ENCODE data around the gene MS4A10.
"Not testable (repeated sequence)": the region's sequence is repeated elsewhere in the genome, so short reads cannot be mapped to it uniquely, and the experiment has no call there.

Gene MS4A10

DNA sequence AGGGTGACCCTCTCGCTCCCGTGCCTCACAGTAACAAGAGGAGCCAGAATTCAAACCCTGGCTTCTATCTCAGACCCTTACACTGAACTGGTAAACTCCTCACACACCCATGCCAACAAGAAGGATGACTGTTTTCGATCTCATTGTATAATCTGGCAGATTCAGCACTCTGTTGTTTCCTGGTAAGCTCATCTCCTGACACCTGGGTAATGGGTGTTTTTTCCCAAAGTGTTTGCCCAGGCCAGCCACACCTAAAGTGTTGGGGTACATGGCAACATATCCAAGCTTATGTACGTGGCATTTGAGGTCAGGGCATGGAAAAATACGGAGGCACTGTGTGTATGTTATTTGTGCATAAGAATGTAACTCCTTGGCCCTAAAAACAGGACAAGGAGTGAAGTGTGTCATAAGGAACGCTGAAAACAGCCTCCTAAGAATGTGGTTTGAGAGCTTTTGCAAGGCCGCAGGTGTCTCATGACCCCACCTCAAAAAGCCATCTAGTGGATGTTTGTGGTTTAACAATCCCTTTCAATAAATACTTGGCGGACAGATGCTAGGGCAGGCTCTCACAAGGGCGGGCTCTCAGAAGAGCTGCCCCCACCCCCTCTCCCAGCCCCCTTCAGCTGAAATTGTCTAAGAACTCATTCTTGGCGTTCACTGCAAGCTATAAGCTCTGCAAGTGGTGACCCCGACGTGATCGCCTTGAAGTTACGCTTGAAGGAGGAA is 28.7 kb upstream of the MS4A10 start, which contains the start of gene MS4A15:
TSS of gene MS4A15 (plus strand) at position 561 of the 726 bp plus-strand sequence. CDS start 6,867 bp downstream, outside the sequence.
- FAIRE-seq (peak; percentile 84), DNase-seq (ENCODE audit: insufficient read length) (no peak)
- TF ChIP-seq TAF1 (IDR thresholded peaks at IDR 0.05; ENCODE audit: borderline replicate concordance, low read depth, low read length) (no peak), POLR2AphosphoS5 (IDR thresholded peaks at IDR 0.05; ENCODE audit: low read depth, low read length) (no peak), POLR2A (IDR thresholded peaks at IDR 0.05; ENCODE audit: low read depth, low read length) (no peak)

DNA sequence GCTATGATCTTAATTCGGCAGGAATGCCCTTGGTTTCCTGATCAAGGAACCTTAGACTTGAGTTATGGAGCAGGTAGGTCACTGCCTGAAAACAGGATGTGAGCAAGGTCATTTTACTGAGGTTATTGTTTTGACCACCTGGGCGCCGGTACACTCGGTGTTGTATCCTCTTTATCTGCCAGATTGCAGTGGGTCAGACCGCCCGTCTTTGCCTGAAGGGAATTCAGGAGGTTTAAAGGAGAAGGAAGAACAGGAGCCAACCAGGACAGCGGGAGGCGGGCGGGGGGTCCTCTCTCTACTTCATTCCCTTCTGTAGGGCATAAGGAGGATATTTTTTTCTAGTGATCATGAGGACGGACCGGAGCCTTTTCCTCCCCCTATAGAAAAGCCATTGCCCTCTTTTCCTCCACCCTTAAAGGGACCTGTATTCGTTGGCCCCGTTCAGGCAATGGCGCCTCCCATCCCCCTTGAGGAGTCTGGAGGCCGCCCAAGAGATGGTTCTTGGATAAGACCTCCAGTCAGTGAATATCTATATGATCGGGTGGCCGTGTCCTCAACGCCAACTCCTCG is 27.8 kb upstream of the MS4A10 start:
- no peak for FAIRE-seq
- DNase-seq (ENCODE audit: insufficient read length), result no peak
- TF ChIP-seq TAF1 (IDR thresholded peaks at IDR 0.05; ENCODE audit: borderline replicate concordance, low read depth, low read length), result no peak
- no peak for TF ChIP-seq POLR2AphosphoS5 (IDR thresholded peaks at IDR 0.05; ENCODE audit: low read depth, low read length)
- no peak for TF ChIP-seq POLR2A (IDR thresholded peaks at IDR 0.05; ENCODE audit: low read depth, low read length)

DNA sequence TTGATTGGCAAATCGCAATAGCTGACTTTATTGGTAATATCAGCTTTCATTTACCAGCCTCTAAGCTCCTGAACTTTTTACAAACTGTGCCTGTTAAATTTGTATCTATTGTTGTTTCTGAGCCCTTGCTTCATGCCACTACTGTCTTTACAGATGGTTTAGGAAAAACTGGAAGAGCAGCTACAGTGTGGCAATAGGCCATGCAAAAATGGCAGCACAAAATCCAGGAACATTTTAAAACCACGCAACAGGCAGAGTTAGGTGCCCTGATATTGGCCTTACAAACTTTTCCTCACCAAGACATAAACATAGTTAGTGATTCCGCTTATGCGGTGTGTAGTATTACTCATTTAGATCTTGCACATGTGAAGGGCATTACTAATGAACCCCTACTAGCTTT is 26.5 kb upstream of the MS4A10 start:
- not testable (repeated sequence) for FAIRE-seq; DNase-seq (ENCODE audit: insufficient read length)

DNA sequence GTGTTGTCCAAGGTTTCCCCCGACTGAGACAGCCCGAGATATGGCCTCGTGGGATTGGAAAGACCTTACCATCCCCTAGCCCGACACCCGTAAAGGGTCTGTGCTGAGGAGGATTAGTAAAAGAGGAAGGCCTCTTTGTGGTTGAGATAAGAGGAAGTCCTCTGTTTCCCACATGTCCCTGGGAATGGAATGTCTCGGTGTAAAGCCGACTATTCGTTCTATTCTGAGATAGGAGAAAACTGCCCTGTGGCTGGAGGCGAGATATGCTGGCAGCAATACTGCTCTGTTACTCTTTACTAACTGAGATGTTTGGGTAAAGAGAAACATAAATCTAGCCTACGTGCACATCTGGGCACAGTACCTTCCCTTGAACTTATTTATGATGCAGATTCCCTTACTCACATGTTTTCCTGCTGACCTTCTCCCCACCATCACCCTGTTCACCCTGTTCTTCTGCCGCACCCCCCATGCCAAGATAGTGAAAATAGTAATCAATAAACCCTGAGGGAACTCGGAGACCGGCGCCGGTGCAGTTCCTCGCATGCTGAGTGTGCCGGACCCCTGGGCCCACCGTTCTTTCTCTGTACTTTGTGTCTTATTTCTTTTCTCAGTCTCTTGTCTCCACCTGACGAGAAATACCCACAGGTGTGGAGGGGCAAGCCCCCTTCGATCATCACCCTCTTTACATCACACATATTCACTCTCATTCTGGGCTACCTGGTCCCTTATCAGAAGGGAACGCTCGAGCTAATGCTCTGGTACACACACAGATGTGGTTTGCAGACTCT is 25.5 kb upstream of the MS4A10 start:
- FAIRE-seq; DNase-seq (ENCODE audit: insufficient read length): not testable (repeated sequence)

DNA sequence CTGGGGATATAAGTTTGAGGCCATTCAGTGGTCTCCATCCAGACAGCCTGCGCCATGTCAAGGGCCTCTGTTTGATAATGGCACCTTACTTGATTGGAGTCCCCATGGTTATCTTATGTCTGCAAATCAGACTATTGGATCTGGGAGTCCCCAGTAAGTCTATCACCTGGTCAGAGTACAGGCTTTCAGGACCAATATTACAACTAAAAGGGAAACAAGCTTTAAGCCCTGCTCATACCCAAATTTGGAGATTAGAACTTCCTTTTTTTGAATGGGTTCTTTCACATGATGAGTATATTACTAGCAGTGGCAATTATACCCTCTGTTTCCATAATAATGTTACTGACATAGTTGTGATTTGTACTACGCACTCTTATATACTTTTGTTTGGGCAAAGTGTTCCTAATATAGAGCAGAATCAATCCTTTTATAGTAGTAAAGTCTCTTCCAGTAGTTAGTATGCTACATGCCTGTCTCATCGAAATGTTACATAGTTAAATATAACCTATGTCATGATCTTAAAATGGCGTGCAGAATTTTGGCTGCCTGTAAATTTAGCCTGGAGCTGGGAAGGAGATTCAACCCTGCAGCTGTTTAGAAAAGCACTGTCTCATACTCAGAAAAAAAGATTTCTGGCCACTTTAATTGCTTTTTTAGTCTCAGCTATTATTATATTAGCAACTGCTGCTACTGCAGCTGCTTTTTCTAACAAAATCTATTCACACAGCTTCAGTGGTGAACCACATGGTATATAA is 23.5 kb upstream of the MS4A10 start:
- FAIRE-seq (peak; percentile 88), DNase-seq (ENCODE audit: insufficient read length) (no peak)
- TF ChIP-seq POLR2AphosphoS5 (IDR thresholded peaks at IDR 0.05; ENCODE audit: low read depth, low read length) (no peak), POLR2A (IDR thresholded peaks at IDR 0.05; ENCODE audit: low read depth, low read length) (no peak), TAF1 (IDR thresholded peaks at IDR 0.05; ENCODE audit: borderline replicate concordance, low read depth, low read length) (no peak)

DNA sequence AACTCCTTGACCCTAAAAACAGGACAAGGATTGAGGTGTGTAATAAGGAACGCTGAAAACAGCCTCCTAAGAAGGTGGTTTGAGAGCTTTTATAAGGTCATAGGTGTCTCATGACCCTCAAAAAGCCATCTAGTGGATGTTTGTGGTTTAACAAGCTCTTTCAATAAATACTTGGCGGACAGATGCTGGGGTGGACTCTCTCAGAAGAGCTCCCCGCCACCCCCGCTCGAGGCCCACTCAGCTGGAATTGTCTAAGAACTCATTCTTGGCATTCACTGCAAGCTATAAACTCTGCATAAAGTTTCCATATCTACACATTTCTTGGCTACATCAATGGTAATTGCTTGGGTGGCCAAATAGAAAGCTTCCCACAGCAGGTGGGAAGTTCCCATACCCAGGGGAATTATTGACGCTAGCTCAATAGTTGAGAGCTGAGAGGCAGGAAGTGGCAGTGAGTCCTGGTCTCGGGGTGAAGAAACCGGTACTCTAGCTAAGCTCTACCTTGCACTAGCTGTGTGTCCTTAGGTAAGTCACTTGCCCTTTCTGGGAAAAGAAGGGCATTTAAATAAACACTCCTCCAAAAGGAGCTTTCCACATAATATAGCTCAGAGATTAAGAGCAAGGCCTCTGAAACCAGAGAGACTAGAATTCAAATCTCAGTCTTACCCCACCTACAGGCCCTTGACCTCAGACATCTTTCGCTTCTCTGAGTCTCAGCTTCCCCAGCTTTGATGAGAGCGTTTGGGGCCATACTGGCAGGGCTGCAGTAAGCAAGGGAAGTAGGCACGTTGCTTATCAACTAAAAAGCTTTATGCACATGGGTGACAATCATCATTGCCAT is 22.1 kb upstream of the MS4A10 start:
- peak; percentile 50 for TF ChIP-seq POLR2AphosphoS5 (IDR thresholded peaks at IDR 0.05; ENCODE audit: low read depth, low read length)
- no peak; the same call in none of the 2 replicates for TF ChIP-seq POLR2A (IDR thresholded peaks at IDR 0.05; ENCODE audit: low read depth, low read length)
- FAIRE-seq (no peak), DNase-seq (ENCODE audit: insufficient read length) (no peak)

DNA sequence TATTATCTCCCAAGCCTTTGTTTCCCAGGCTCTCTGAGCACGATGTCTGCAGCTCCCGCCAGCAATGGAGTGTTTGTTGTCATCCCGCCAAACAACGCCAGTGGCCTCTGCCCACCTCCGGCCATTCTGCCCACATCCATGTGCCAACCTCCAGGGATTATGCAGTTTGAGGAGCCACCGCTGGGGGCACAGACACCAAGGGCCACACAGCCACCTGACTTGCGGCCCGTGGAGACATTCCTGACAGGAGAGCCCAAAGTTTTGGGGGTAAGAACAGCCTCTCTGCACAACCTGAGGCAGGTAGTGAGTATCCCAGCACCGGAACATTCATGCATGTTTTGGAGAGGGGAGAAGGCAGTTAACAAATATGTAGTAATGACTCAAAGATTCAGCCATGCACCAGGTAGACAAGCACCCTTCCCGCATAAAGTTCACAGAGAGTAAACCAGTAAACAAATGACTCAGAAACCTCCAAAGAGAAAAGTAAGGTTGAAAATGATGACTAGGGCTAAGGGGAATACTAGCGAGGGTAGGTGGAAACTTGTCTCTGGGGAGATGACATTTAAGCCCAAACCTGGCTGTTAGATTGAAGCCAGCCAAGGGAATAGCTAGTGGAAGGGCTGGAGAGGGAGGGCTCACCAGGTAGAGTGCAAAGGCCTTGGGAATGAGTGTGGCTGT is 21.3 kb upstream of the MS4A10 start:
- TF ChIP-seq TAF1 (IDR thresholded peaks at IDR 0.05; ENCODE audit: borderline replicate concordance, low read depth, low read length) (no peak), POLR2A (IDR thresholded peaks at IDR 0.05; ENCODE audit: low read depth, low read length) (peak; percentile 29; the same call in 1 of the 2 replicates), POLR2AphosphoS5 (IDR thresholded peaks at IDR 0.05; ENCODE audit: low read depth, low read length) (no peak; the same call in 1 of the 2 replicates)
- peak; percentile 97 for FAIRE-seq

DNA sequence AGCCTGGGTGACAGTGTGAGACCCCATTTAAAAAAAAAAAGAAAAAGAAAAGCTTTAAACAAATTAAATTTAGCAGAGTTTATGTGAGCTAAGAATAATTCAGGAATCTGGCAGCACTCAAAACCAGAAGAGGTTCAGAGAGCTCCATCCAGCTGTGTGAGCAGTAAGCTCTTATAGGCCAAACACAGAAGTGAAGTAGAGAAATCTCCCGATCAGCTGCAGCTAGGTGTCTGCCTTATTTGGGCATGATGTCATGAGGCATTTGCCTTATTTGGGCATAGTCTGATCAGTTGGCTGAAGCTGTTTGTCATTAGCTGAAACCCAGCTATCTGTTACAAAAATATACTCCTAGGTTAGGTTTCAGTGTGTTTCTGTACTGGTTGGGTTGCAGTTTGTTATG is 20.3 kb upstream of the MS4A10 start:
- peak; percentile 77; the same call in 1 of the 2 replicates for TF ChIP-seq POLR2AphosphoS5 (IDR thresholded peaks at IDR 0.05; ENCODE audit: low read depth, low read length)
- TF ChIP-seq POLR2A (IDR thresholded peaks at IDR 0.05; ENCODE audit: low read depth, low read length), result peak; percentile 47; the same call in 1 of the 2 replicates
- TF ChIP-seq TAF1 (IDR thresholded peaks at IDR 0.05; ENCODE audit: borderline replicate concordance, low read depth, low read length), result no peak
- FAIRE-seq (peak; percentile 99), DNase-seq (ENCODE audit: insufficient read length) (no peak)

More for the DNA sequence above, 21.3 kb upstream of the MS4A10 start:
- DNase-seq (ENCODE audit: insufficient read length), result no peak

DNA sequence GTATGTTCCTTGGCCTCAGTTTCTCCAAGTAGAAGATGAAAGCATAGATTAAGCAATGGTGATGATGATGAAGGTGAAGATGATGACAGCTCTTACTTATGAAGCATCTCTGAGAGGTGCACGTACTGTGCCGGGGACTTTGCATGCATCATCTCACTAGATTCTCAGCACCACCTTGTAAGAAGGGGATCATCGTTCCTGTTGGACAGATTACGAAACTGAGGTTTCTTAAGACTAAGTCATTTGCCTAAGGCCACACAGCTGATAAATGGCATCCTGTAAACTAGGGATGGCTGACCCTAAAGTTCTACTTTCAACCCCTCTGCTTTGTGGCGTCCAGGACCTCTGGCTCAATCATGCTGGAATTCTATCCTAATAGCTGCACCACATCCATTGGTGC is 19.8 kb upstream of the MS4A10 start:
- FAIRE-seq (no peak), DNase-seq (ENCODE audit: insufficient read length) (no peak)
- TF ChIP-seq POLR2AphosphoS5 (IDR thresholded peaks at IDR 0.05; ENCODE audit: low read depth, low read length) (0 out of 2 replicates have a peak, but pooled peaks have one; percentile 7), POLR2A (IDR thresholded peaks at IDR 0.05; ENCODE audit: low read depth, low read length) (no peak)

DNA sequence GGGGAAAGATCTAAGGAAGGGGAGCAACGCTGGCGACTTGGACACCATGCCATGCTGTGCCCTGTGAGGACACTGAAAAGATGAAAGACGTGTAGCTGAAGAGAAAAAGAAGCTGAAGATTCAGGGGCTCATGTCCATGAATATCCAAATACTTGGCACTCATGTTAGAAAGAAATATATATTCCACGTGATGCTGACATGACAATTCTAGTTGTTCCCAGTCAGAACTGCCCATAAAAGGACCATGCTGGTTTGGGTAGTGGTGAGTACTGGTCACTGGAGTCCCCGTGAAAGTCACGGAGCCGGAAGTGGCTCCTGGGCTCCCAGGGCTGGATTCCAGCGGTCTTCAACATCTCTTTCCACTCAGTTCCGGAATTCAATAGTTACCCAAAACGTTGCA is 18.6 kb upstream of the MS4A10 start:
- no peak for DNase-seq (ENCODE audit: insufficient read length)
- no peak for TF ChIP-seq POLR2A (IDR thresholded peaks at IDR 0.05; ENCODE audit: low read depth, low read length)
- no peak for TF ChIP-seq TAF1 (IDR thresholded peaks at IDR 0.05; ENCODE audit: borderline replicate concordance, low read depth, low read length)
- TF ChIP-seq POLR2AphosphoS5 (IDR thresholded peaks at IDR 0.05; ENCODE audit: low read depth, low read length), result no peak
- no peak for FAIRE-seq
